IPS-20b (cell line): ENCODE results near the gene CLASP1.
"Not testable (repeated sequence)": the region's sequence is repeated elsewhere in the genome, so short reads cannot be mapped to it uniquely, and the experiment has no call there.

ENCODE experiments used
- H3K27ac ChIP-seq: one replicate; pipeline ENCODE4 v1.5.1; 2013; ENCODE audit warnings: low read length
- H3K27me3 ChIP-seq: 2 replicates; pipeline ENCODE4 v1.6.1; 2013; ENCODE audit warnings: mild to moderate bottlenecking, low read length, inconsistent platforms; ENCODE audit not compliant: insufficient read depth
- H3K36me3 ChIP-seq: 2 replicates; pipeline ENCODE4 v1.6.1; 2013; ENCODE audit warnings: low read depth, mild to moderate bottlenecking, inconsistent platforms, low read length, moderate library complexity; ENCODE audit not compliant: insufficient read depth
- H3K4me1 ChIP-seq: 2 replicates; pipeline ENCODE4 v1.6.1; 2013; ENCODE audit warnings: mild to moderate bottlenecking, control low read depth, inconsistent platforms, low read length, moderate library complexity; ENCODE audit not compliant: insufficient read depth
- H3K4me3 ChIP-seq: 2 replicates; pipeline ENCODE4 v1.5.1; 2013; ENCODE audit warnings: mild to moderate bottlenecking, low read length, inconsistent platforms
- H3K9ac ChIP-seq: 2 replicates; pipeline ENCODE4 v1.6.1; 2013; ENCODE audit warnings: low read depth, mild to moderate bottlenecking, inconsistent platforms, low read length, moderate library complexity
- H3K9me3 ChIP-seq: 2 replicates; pipeline ENCODE4 v1.6.1; 2013; ENCODE audit warnings: mild to moderate bottlenecking, low read depth, low read length, inconsistent platforms; ENCODE audit not compliant: insufficient read depth

CLASP1 gene

GRCh38 chr2:121309323-121309722, 339.9 kb downstream of the CLASP1 start:
- no peaks in the 10 kb centered on the region for H3K36me3 ChIP-seq
- H3K9me3 ChIP-seq: no peaks in the 10 kb centered on the region
- H3K27me3 ChIP-seq: no peaks in the 10 kb centered on the region
- H3K27ac ChIP-seq: no peak overlapping the region
- no peak overlapping the region for H3K4me3 ChIP-seq
- H3K4me1 ChIP-seq: no peaks in the 10 kb centered on the region
- no peak overlapping the region for H3K9ac ChIP-seq

- no peaks in the 10 kb centered on the region for H3K27me3 ChIP-seq
- no peak overlapping the region for H3K27ac ChIP-seq
- no peaks in the 10 kb centered on the region for H3K9me3 ChIP-seq
- no peak overlapping the region for H3K4me3 ChIP-seq
- no peaks in the 10 kb centered on the region for H3K36me3 ChIP-seq
- H3K4me1 ChIP-seq: no peaks in the 10 kb centered on the region
- no peak overlapping the region for H3K9ac ChIP-seq
Measured at GRCh38 chr2:121307048-121307447, 342.2 kb downstream of the CLASP1 start.

DNA sequence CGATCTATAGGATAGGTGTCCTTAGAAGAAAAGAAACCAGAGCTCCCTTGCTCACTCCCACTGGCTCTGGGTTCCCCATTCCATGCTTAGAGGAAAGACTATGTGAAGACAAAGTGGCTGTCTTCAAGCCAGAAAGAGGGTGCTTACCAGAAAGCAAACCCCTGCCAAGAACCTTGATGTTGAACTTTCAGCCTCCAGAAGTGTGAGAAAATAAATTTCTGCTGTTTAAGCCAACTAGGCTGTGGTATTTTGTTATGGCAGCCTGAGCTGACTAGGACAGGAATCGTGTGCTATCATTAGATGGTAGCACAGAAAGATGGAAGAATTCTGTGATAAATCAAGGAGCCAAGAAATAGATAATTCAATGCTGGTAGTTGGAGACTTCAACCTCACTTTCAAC, 344.3 kb downstream of the CLASP1 start:
- H3K4me3 ChIP-seq: no peak overlapping the region
- H3K9me3 ChIP-seq: no peaks in the 10 kb centered on the region
- H3K36me3 ChIP-seq: no peaks in the 10 kb centered on the region
- no peaks in the 10 kb centered on the region for H3K4me1 ChIP-seq
- no peak overlapping the region for H3K27ac ChIP-seq
- H3K27me3 ChIP-seq: no peaks in the 10 kb centered on the region
- no peak overlapping the region for H3K9ac ChIP-seq

GRCh38 chr2:121303531-121304263, 345.6 kb downstream of the CLASP1 start:
- Histone ChIP-seq H3K9me3 (no peaks in the 10 kb centered on the region), H3K9ac (no peak overlapping the region), H3K36me3 (no peaks in the 10 kb centered on the region), H3K27me3 (no peaks in the 10 kb centered on the region), H3K27ac (no peak overlapping the region), H3K4me1 (no peaks in the 10 kb centered on the region), H3K4me3 (no peak overlapping the region)

- not testable (repeated sequence) for H3K9me3 ChIP-seq, H3K27me3 ChIP-seq, H3K9ac ChIP-seq, H3K4me1 ChIP-seq, H3K27ac ChIP-seq, H3K4me3 ChIP-seq, H3K36me3 ChIP-seq
Measured at GRCh38 chr2:121301190-121301589, 348.1 kb downstream of the CLASP1 start.

GRCh38 chr2:121298476-121298875, 350.8 kb downstream of the CLASP1 start:
- no peaks in the 10 kb centered on the region for H3K27me3 ChIP-seq
- H3K9me3 ChIP-seq: no peaks in the 10 kb centered on the region
- no peaks in the 10 kb centered on the region for H3K36me3 ChIP-seq
- H3K4me3 ChIP-seq: no peak overlapping the region
- no peaks in the 10 kb centered on the region for H3K4me1 ChIP-seq
- no peak overlapping the region for H3K9ac ChIP-seq
- H3K27ac ChIP-seq: no peak overlapping the region

DNA sequence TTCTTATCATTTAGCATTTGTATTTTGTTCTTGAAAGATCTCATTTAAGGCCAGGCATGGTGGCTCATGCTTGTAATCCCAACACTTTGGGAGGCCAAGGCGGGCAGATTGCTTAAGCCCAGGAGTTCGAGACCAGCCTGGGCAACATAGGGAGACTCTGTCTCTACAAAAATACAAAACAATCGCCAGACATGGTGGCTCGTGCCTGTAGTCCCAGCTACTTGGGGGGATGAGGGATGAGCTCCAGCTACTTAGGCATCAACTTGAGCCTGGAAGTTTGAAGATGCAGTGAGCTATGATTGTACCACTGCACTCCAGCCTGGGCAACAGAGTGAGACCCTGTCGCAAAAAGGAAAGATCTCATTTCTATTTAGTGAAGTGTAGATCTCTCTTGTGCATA, 351.4 kb downstream of the CLASP1 start:
- not testable (repeated sequence) for H3K4me3 ChIP-seq, H3K27ac ChIP-seq, H3K36me3 ChIP-seq, H3K9ac ChIP-seq, H3K9me3 ChIP-seq, H3K4me1 ChIP-seq, H3K27me3 ChIP-seq

GRCh38 chr2:121297217-121297830, 351.9 kb downstream of the CLASP1 start:
- Histone ChIP-seq H3K27ac (no peak overlapping the region), H3K36me3 (no peaks in the 10 kb centered on the region), H3K4me1 (no peaks in the 10 kb centered on the region), H3K9ac (no peak overlapping the region), H3K27me3 (no peaks in the 10 kb centered on the region), H3K4me3 (no peak overlapping the region), H3K9me3 (no peaks in the 10 kb centered on the region)

DNA sequence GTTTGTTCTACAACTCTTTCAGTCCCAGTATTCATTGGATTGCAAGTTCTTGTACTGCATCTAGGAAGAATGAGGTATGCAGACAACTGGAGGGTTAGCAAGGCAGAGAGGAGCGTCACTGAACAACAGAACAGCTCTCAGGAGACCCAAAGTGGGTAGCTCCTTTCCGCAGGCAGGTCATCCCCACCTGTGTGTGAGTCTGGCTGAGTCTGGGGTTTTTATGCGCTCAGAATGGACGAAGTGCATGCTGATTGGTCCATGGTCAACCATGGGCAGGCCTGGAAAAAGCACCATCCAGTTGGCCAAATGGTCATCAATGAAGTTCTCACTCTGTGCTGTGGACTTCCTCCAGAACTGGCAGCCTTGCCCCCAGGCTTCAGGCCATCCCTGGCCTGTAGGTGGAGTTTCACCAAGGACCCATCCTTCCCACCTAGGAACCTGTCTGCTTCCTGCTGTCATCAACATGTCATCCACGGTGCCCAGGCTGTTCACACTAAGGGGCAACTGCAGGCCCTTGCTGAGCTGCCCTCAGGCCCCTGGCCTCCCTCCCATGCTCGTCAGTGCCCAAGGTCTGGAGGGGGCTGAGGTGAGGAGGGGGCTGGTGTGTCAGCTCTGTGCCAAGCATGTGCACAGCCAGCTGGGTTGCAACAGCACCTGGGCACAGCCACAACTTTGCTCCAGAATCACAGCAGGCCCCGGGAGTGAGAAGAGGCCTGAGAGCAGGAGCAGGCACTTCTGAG, 353.2 kb downstream of the CLASP1 start:
- Histone ChIP-seq H3K36me3 (no peaks in the 10 kb centered on the region), H3K9ac (no peak overlapping the region), H3K9me3 (no peaks in the 10 kb centered on the region), H3K27me3 (no peaks in the 10 kb centered on the region), H3K27ac (no peak overlapping the region), H3K4me1 (no peaks in the 10 kb centered on the region), H3K4me3 (no peak overlapping the region)

GRCh38 chr2:121294881-121295840, 354.1 kb downstream of the CLASP1 start:
- Histone ChIP-seq H3K27ac (no peak overlapping the region), H3K36me3 (no peaks in the 10 kb centered on the region), H3K27me3 (no peaks in the 10 kb centered on the region), H3K9me3 (no peaks in the 10 kb centered on the region), H3K4me3 (no peak overlapping the region), H3K4me1 (no peaks in the 10 kb centered on the region), H3K9ac (no peak overlapping the region)
